WTC11 (cell line): Measurements from ENCODE around the gene LENG8. TPM values are rescaled to one million over a fixed set of nuclear protein-coding genes. Genes with fewer than 3 reads are reported as not detected.

ENCODE experiments used
- ATAC-seq: fragments of 200-7000 bp; cut with Tn5 transposase; 2 replicates; pipeline ENCODE4 v1.10.0; 2021; ENCODE audit warnings: mild to moderate bottlenecking, moderate library complexity
- CTCF ChIA-PET: fragments of 300-600 bp; sonication (Branson Sonifier 250); formaldehyde crosslinking; loops from one replicate; lab custom pipeline; 2021; ENCODE audit warnings: antibody characterized with exemption; lab: Charles Lee
- POLR2A ChIA-PET: fragments of 350-600 bp; sonication (Branson Sonifier 250); formaldehyde crosslinking; loops from one replicate; lab custom pipeline; 2021; ENCODE audit warnings: antibody characterized with exemption; lab: Charles Lee
- DNase-seq: peaks from one replicate; pipeline ENCODE4 v3.0.0; 2021; ENCODE audit warnings: low spot score
- H3K27ac Mint-ChIP-seq: 2 replicates; pipeline ENCODE4 v1.8.0; 2021; ENCODE audit warnings: mixed read lengths
- H3K27me3 Mint-ChIP-seq: 2 replicates; pipeline ENCODE4 v1.8.0; 2021; ENCODE audit warnings: low read depth, mild to moderate bottlenecking, moderate library complexity, mixed read lengths
- H3K36me3 Mint-ChIP-seq: 2 replicates; pipeline ENCODE4 v1.8.0; 2021; ENCODE audit warnings: mixed read lengths
- H3K4me1 Mint-ChIP-seq: 2 replicates; pipeline ENCODE4 v1.8.0; 2022; ENCODE audit warnings: mixed read lengths
- H3K4me3 Mint-ChIP-seq: 2 replicates; pipeline ENCODE4 v1.8.0; 2021; ENCODE audit warnings: mild to moderate bottlenecking, moderate library complexity, mixed read lengths
- H3K9me3 Mint-ChIP-seq: 2 replicates; pipeline ENCODE4 v1.8.0; 2021; ENCODE audit warnings: mixed read lengths
- AFF4 ChIP-seq: sonication (generic); formaldehyde crosslinking; IDR thresholded peaks from 2 replicates; pipeline ENCODE4 v1.8.1; 2023; ENCODE audit warnings: mild to moderate bottlenecking, missing genetic modification reagents, borderline replicate concordance
- ATF1 ChIP-seq: sonication (generic); formaldehyde crosslinking; IDR thresholded peaks from 2 replicates; pipeline ENCODE4 v1.8.1; 2023; ENCODE audit warnings: mild to moderate bottlenecking, moderate library complexity, missing genetic modification reagents
- ELF4 ChIP-seq: sonication (generic); formaldehyde crosslinking; IDR thresholded peaks from 2 replicates; pipeline ENCODE4 v1.8.1; 2022; ENCODE audit warnings: low read depth, mild to moderate bottlenecking, moderate library complexity, missing genetic modification reagents
- GRHL2 ChIP-seq: fragments of 250-450 bp; sonication (Bioruptor Pico); IDR thresholded peaks from 2 replicates; pipeline ENCODE4 v1.8.0; 2022; ENCODE audit warnings: mild to moderate bottlenecking, moderate library complexity; ENCODE audit not compliant: insufficient replicate concordance, severe bottlenecking
- JUN ChIP-seq: sonication (generic); formaldehyde crosslinking; IDR thresholded peaks from 2 replicates; pipeline ENCODE4 v1.8.0; 2023; ENCODE audit warnings: mild to moderate bottlenecking, missing genetic modification reagents
- MXD4 ChIP-seq: fragments of 250-450 bp; sonication (Bioruptor Pico); IDR thresholded peaks from 2 replicates; pipeline ENCODE4 v1.8.0; 2021; ENCODE audit warnings: mild to moderate bottlenecking, moderate library complexity, borderline replicate concordance
- OVOL2 ChIP-seq: fragments of 250-450 bp; sonication (Bioruptor Pico); IDR thresholded peaks from 2 replicates; pipeline ENCODE4 v1.9.0; 2021; ENCODE audit warnings: mild to moderate bottlenecking, borderline replicate concordance
- SMAD3 ChIP-seq: sonication (generic); formaldehyde crosslinking; IDR thresholded peaks from 2 replicates; pipeline ENCODE4 v1.8.0; 2022; ENCODE audit warnings: missing genetic modification reagents, mild to moderate bottlenecking, borderline replicate concordance
- SMAD4 ChIP-seq: sonication (generic); formaldehyde crosslinking; IDR thresholded peaks from 2 replicates; pipeline ENCODE4 v1.8.0; 2022; ENCODE audit warnings: mild to moderate bottlenecking, missing genetic modification reagents
- ZNF512 ChIP-seq: sonication (generic); formaldehyde crosslinking; IDR thresholded peaks from 2 replicates; pipeline ENCODE4 v1.8.1; 2022; ENCODE audit warnings: missing genetic modification reagents, borderline replicate concordance
- total RNA-seq: library from RNA; stranded (reverse); gene quantifications from 3 replicates; pipeline ENCODE4 v1.2.3, GENCODE V29; 2021
- TF ChIP-seq, protein P1 (sequence below): sonication (generic); formaldehyde crosslinking; IDR thresholded peaks from 2 replicates; pipeline ENCODE4 v1.8.0; 2022; ENCODE audit warnings: mild to moderate bottlenecking, missing genetic modification reagents
- TF ChIP-seq, protein P2 (sequence below): fragments of 200-600 bp; IDR thresholded peaks from 2 replicates; pipeline ENCODE4 v1.8.0; 2022; ENCODE audit warnings: antibody characterized with exemption
- TF ChIP-seq, protein P3 (sequence below): sonication (generic); formaldehyde crosslinking; IDR thresholded peaks from 2 replicates; pipeline ENCODE4 v1.8.1; 2023; ENCODE audit warnings: mild to moderate bottlenecking, missing genetic modification reagents

LENG8 gene
- total RNA-seq, 1 experiment from 2014 or later, result 175 TPM

- TF ChIP-seq AFF4 (CRISPR knock-in tag) (no peak), ZNF512 (CRISPR knock-in tag) (no peak)
- TF ChIP-seq, protein P1, sequence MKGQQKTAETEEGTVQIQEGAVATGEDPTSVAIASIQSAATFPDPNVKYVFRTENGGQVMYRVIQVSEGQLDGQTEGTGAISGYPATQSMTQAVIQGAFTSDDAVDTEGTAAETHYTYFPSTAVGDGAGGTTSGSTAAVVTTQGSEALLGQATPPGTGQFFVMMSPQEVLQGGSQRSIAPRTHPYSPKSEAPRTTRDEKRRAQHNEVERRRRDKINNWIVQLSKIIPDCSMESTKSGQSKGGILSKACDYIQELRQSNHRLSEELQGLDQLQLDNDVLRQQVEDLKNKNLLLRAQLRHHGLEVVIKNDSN (CRISPR knock-in tag), result no peak
- TF ChIP-seq, all 79 proteins: peak for 9
Observed at GRCh38 chr19:54420383-54421168, 28.4 kb upstream of the LENG8 start (continued).

DNA sequence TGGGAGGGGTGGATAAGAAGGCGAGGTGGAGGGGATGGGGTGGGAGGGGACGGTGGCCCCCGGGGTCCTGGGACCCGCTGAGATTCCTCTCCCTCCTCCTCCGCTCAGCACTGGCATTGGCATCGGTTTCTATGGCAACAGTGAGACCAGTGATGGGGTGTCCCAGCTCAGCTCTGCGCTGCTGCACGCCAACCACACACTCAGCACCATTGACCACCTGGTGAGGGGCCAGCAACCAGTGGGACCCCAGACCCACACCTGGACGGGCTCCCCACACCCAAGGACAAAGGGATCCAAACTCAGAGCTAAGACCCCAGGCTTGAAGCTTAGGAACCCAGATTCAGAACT is 27.9 kb upstream of the LENG8 start:
- ATAC-seq (no peak; the same call in 1 of the 2 replicates), DNase-seq (no peak)
- Mint-ChIP-seq H3K27me3 (peaks cover 23% of the 10 kb centered on the region), H3K4me1 (peaks cover 42% of the 10 kb centered on the region), H3K36me3 (peaks cover 16% of the 10 kb centered on the region), H3K4me3 (peak overlapping the region; percentile 59), H3K27ac (peak overlapping the region; percentile 62; the same call in 1 of the 2 replicates), H3K9me3 (no peaks in the 10 kb centered on the region)
- ChIA-PET POLR2A (interaction anchor here (0.9 to 3.5 kb wide), 5 partner anchors 9 to 1083 kb away, joined by 3 to 21 read pairs (median 3); partner anchors contain the start of gene LENG9), CTCF (interaction anchor here (0.5 to 5.2 kb wide), 9 partner anchors 9 to 738 kb away, joined by 4 to 66 read pairs (median 12); partner anchors contain the start of genes CDC42EP5 and LENG8)
- TF ChIP-seq GRHL2 (no peak), ELF4 (CRISPR knock-in tag) (no peak), OVOL2 (CRISPR knock-in tag) (no peak), MXD4 (no peak), ATF1 (CRISPR knock-in tag) (no peak), SMAD3 (no peak), ZNF512 (CRISPR knock-in tag) (no peak), JUN (CRISPR knock-in tag) (no peak), SMAD4 (CRISPR knock-in tag) (no peak)
- TF ChIP-seq, protein P2, sequence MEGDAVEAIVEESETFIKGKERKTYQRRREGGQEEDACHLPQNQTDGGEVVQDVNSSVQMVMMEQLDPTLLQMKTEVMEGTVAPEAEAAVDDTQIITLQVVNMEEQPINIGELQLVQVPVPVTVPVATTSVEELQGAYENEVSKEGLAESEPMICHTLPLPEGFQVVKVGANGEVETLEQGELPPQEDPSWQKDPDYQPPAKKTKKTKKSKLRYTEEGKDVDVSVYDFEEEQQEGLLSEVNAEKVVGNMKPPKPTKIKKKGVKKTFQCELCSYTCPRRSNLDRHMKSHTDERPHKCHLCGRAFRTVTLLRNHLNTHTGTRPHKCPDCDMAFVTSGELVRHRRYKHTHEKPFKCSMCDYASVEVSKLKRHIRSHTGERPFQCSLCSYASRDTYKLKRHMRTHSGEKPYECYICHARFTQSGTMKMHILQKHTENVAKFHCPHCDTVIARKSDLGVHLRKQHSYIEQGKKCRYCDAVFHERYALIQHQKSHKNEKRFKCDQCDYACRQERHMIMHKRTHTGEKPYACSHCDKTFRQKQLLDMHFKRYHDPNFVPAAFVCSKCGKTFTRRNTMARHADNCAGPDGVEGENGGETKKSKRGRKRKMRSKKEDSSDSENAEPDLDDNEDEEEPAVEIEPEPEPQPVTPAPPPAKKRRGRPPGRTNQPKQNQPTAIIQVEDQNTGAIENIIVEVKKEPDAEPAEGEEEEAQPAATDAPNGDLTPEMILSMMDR, result no peak
- TF ChIP-seq, protein P3, sequence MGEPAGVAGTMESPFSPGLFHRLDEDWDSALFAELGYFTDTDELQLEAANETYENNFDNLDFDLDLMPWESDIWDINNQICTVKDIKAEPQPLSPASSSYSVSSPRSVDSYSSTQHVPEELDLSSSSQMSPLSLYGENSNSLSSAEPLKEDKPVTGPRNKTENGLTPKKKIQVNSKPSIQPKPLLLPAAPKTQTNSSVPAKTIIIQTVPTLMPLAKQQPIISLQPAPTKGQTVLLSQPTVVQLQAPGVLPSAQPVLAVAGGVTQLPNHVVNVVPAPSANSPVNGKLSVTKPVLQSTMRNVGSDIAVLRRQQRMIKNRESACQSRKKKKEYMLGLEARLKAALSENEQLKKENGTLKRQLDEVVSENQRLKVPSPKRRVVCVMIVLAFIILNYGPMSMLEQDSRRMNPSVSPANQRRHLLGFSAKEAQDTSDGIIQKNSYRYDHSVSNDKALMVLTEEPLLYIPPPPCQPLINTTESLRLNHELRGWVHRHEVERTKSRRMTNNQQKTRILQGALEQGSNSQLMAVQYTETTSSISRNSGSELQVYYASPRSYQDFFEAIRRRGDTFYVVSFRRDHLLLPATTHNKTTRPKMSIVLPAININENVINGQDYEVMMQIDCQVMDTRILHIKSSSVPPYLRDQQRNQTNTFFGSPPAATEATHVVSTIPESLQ (CRISPR knock-in tag), result no peak
